Measurements from ENCODE around the gene WASL. TPM values are rescaled to one million over a fixed set of nuclear protein-coding genes. Genes with fewer than 3 reads are reported as not detected.

WASL gene
- polyA plus RNA-seq, 1 donor from 2014 or later: 22.5 TPM

DNA sequence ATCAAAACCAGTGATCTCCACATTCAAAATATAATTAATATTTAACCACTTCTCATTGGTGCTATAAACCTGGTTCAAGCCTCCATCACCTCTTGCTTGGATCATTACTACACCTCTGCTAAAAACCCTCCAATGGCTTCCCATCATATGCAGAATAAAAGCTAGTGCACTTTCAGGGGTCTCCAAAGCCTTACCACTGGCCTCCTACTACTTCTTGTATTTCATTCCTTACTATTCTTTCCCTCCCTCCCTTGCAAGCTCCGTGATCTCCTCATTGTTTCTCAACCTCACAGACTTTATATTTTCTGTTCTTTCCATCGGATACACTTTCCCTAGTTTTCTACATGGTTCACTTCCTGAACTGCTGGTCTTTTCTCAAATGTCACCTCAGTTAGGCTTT, 61.6 kb downstream of the WASL start:
- H3K4me3 ChIP-seq (ENCODE audit: low read length): no peak overlapping the region
- TF ChIP-seq, protein P1, sequence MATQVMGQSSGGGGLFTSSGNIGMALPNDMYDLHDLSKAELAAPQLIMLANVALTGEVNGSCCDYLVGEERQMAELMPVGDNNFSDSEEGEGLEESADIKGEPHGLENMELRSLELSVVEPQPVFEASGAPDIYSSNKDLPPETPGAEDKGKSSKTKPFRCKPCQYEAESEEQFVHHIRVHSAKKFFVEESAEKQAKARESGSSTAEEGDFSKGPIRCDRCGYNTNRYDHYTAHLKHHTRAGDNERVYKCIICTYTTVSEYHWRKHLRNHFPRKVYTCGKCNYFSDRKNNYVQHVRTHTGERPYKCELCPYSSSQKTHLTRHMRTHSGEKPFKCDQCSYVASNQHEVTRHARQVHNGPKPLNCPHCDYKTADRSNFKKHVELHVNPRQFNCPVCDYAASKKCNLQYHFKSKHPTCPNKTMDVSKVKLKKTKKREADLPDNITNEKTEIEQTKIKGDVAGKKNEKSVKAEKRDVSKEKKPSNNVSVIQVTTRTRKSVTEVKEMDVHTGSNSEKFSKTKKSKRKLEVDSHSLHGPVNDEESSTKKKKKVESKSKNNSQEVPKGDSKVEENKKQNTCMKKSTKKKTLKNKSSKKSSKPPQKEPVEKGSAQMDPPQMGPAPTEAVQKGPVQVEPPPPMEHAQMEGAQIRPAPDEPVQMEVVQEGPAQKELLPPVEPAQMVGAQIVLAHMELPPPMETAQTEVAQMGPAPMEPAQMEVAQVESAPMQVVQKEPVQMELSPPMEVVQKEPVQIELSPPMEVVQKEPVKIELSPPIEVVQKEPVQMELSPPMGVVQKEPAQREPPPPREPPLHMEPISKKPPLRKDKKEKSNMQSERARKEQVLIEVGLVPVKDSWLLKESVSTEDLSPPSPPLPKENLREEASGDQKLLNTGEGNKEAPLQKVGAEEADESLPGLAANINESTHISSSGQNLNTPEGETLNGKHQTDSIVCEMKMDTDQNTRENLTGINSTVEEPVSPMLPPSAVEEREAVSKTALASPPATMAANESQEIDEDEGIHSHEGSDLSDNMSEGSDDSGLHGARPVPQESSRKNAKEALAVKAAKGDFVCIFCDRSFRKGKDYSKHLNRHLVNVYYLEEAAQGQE (IDR thresholded peaks at IDR 0.05; ENCODE audit: borderline replicate concordance): no peak
- no peak for TF ChIP-seq MXI1 (conservative IDR thresholded peaks at IDR 0.05; ENCODE audit: poor library complexity, severe bottlenecking)
- no peak for TF ChIP-seq RAD21 (conservative IDR thresholded peaks at IDR 0.05)
- TF ChIP-seq EP300 (conservative IDR thresholded peaks at IDR 0.05; ENCODE audit: poor library complexity, severe bottlenecking): no peak
- TF ChIP-seq TAF1 (IDR thresholded peaks at IDR 0.05; ENCODE audit: low read depth): no peak
- no peak for TF ChIP-seq EZH2 (IDR thresholded peaks at IDR 0.05; ENCODE audit: borderline replicate concordance, insufficient read depth, low read length, poor library complexity, severe bottlenecking)
- TF ChIP-seq, protein P2, sequence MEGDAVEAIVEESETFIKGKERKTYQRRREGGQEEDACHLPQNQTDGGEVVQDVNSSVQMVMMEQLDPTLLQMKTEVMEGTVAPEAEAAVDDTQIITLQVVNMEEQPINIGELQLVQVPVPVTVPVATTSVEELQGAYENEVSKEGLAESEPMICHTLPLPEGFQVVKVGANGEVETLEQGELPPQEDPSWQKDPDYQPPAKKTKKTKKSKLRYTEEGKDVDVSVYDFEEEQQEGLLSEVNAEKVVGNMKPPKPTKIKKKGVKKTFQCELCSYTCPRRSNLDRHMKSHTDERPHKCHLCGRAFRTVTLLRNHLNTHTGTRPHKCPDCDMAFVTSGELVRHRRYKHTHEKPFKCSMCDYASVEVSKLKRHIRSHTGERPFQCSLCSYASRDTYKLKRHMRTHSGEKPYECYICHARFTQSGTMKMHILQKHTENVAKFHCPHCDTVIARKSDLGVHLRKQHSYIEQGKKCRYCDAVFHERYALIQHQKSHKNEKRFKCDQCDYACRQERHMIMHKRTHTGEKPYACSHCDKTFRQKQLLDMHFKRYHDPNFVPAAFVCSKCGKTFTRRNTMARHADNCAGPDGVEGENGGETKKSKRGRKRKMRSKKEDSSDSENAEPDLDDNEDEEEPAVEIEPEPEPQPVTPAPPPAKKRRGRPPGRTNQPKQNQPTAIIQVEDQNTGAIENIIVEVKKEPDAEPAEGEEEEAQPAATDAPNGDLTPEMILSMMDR (IDR thresholded peaks at IDR 0.05; ENCODE audit: poor library complexity, severe bottlenecking): no peak
- TF ChIP-seq POLR2AphosphoS5 (IDR thresholded peaks at IDR 0.05): no peak
- no peak for TF ChIP-seq SMC3 (conservative IDR thresholded peaks at IDR 0.05; ENCODE audit: poor library complexity)
- H3K27ac ChIP-seq (ENCODE audit: low read length): no peak overlapping the region
- no peak overlapping the region for H2AFZ ChIP-seq (ENCODE audit: low read depth, low read length)
- no peaks in the 10 kb centered on the region for H3F3A ChIP-seq (ENCODE audit: insufficient read depth, low read length, poor library complexity, severe bottlenecking)
- H3K79me2 ChIP-seq (replicated peaks; ENCODE audit: insufficient read depth, low read length): no peaks in the 10 kb centered on the region
- H3K9ac ChIP-seq (ENCODE audit: low read length): no peak overlapping the region
- no peaks in the 10 kb centered on the region for H3K9me2 ChIP-seq (ENCODE audit: insufficient read depth, low read length)
- H3K36me3 ChIP-seq (ENCODE audit: insufficient read depth, low read length): peaks cover 10% of the 10 kb centered on the region
- H3K9me3 ChIP-seq (ENCODE audit: low read length): no peaks in the 10 kb centered on the region
- H4K20me1 ChIP-seq (ENCODE audit: insufficient read depth): no peaks in the 10 kb centered on the region
- H3K4me2 ChIP-seq (ENCODE audit: low read length): no peak overlapping the region
- H3K27me3 ChIP-seq (ENCODE audit: insufficient read depth, low read depth, low read length): no peaks in the 10 kb centered on the region

DNA sequence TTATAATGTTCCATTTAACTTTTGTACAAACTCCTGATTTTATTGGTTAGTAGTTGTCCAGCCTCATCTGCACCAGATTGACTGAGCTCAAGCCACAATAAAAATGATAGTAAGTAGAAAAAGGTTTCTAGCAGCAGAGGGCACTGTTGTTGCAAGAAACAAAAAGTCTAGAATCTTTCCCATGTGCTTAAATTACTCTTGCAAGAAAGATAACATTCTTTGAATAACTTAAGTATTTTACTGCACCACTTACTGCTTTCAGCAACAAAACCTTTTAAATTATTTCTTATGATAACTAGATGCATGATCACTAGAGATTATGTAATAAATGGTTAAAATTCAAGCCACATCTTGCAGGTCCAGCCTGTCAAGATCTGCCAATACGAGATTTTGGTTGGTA, 66.1 kb downstream of the WASL start:
- H3K27me3 ChIP-seq (ENCODE audit: insufficient read depth, low read depth, low read length): no peaks in the 10 kb centered on the region
- no peak overlapping the region for H3K4me2 ChIP-seq (ENCODE audit: low read length)
- no peak overlapping the region for H3K27ac ChIP-seq (ENCODE audit: low read length)
- H3K79me2 ChIP-seq (replicated peaks; ENCODE audit: insufficient read depth, low read length): no peaks in the 10 kb centered on the region
- TF ChIP-seq TAF1 (IDR thresholded peaks at IDR 0.05; ENCODE audit: low read depth) (no peak), POLR2AphosphoS5 (IDR thresholded peaks at IDR 0.05) (no peak), MXI1 (conservative IDR thresholded peaks at IDR 0.05; ENCODE audit: poor library complexity, severe bottlenecking) (no peak), EP300 (conservative IDR thresholded peaks at IDR 0.05; ENCODE audit: poor library complexity, severe bottlenecking) (no peak), RAD21 (conservative IDR thresholded peaks at IDR 0.05) (peak; percentile 72), EZH2 (IDR thresholded peaks at IDR 0.05; ENCODE audit: borderline replicate concordance, insufficient read depth, low read length, poor library complexity, severe bottlenecking) (no peak), SMC3 (conservative IDR thresholded peaks at IDR 0.05; ENCODE audit: poor library complexity) (peak; percentile 76)
- TF ChIP-seq, protein P1 (IDR thresholded peaks at IDR 0.05; ENCODE audit: borderline replicate concordance): no peak
- TF ChIP-seq, protein P2 (IDR thresholded peaks at IDR 0.05; ENCODE audit: poor library complexity, severe bottlenecking): peak; percentile 69
- H3K36me3 ChIP-seq (ENCODE audit: insufficient read depth, low read length): peaks cover 5% of the 10 kb centered on the region
- H2AFZ ChIP-seq (ENCODE audit: low read depth, low read length): no peak overlapping the region
- H3K9me3 ChIP-seq (ENCODE audit: low read length): no peaks in the 10 kb centered on the region
- H3F3A ChIP-seq (ENCODE audit: insufficient read depth, low read length, poor library complexity, severe bottlenecking): no peaks in the 10 kb centered on the region
- H3K9ac ChIP-seq (ENCODE audit: low read length): no peak overlapping the region
- H4K20me1 ChIP-seq (ENCODE audit: insufficient read depth): no peaks in the 10 kb centered on the region
- H3K9me2 ChIP-seq (ENCODE audit: insufficient read depth, low read length): no peaks in the 10 kb centered on the region
- H3K4me3 ChIP-seq (ENCODE audit: low read length): no peak overlapping the region

Measured in neural cell (in vitro differentiated cells).